Stimulated activated CD4-positive, alpha-beta T cell treated with anti-CD3 and anti-CD28 coated beads, Interleukin-4, amount 100 ng/mL, for 48 hours (primary cell): Measurements from ENCODE around the gene SYT1.
"Not testable (repeated sequence)": the region's sequence is repeated elsewhere in the genome, so short reads cannot be mapped to it uniquely, and the experiment has no call there.

Source experiments
- DNase-seq, 2 donors: peaks; one replicate each; pipeline ENCODE4 v3.0.0-alpha.2; 2020; ENCODE audit warnings: low read depth in 2 of 2

SYT1 gene

GRCh38 chr12:78864403-78864869 is at the start of gene SYT1:
Gene SYT1 (plus strand): TSS chr12:78864774.
- DNase-seq = no peak

- DNase-seq = no peak
Observed at GRCh38 chr12:78818487-78818886, 46.1 kb upstream of the SYT1 start.

GRCh38 chr12:78820946-78821345 is 43.6 kb upstream of the SYT1 start:
- no peak for DNase-seq

- no peak for DNase-seq
Observed at GRCh38 chr12:78824918-78825317, 39.7 kb upstream of the SYT1 start.

GRCh38 chr12:78829690-78830089 is 34.9 kb upstream of the SYT1 start:
- no peak for DNase-seq

GRCh38 chr12:78835493-78835892 is 29.1 kb upstream of the SYT1 start:
- no peak for DNase-seq

GRCh38 chr12:78840518-78841019 is 24.0 kb upstream of the SYT1 start:
- DNase-seq = not testable (repeated sequence)

- no peak for DNase-seq
Observed at GRCh38 chr12:78853231-78853630, 11.3 kb upstream of the SYT1 start.

- DNase-seq = no peak
Observed at GRCh38 chr12:78863482-78864402, 832 bp upstream of the SYT1 start.

- no peak for DNase-seq
Observed at GRCh38 chr12:78864870-78865463, 393 bp downstream of the SYT1 start.

- DNase-seq = no peak
Observed at GRCh38 chr12:78865516-78865915, 942 bp downstream of the SYT1 start.

GRCh38 chr12:78866518-78866917 is 1.9 kb downstream of the SYT1 start:
- no peak for DNase-seq

- no peak for DNase-seq
Observed at GRCh38 chr12:78870539-78870938, 6.0 kb downstream of the SYT1 start.

GRCh38 chr12:78871566-78871965 is 7.0 kb downstream of the SYT1 start:
- no peak for DNase-seq

- DNase-seq = no peak
Observed at GRCh38 chr12:78878459-78878858, 13.9 kb downstream of the SYT1 start.

- no peak for DNase-seq
Observed at GRCh38 chr12:78878866-78879265, 14.3 kb downstream of the SYT1 start.

GRCh38 chr12:78880078-78880477 is 15.5 kb downstream of the SYT1 start:
- no peak for DNase-seq

- no peak for DNase-seq
Observed at GRCh38 chr12:78881685-78882084, 17.1 kb downstream of the SYT1 start.

GRCh38 chr12:78885466-78885865 is 20.9 kb downstream of the SYT1 start:
- DNase-seq = no peak

GRCh38 chr12:78886719-78887407 is 22.3 kb downstream of the SYT1 start:
- DNase-seq = no peak

GRCh38 chr12:78887444-78887843 is 22.9 kb downstream of the SYT1 start:
- DNase-seq = no peak

GRCh38 chr12:78888568-78888967 is 24.0 kb downstream of the SYT1 start:
- no peak for DNase-seq
